BE2C (cell line): Measurements from ENCODE around the gene EXOC1L.
A peak's percentile ranks its signal among the peaks of the same experiment; 100 is the strongest.
"Not testable (repeated sequence)": the region's sequence is repeated elsewhere in the genome, so short reads cannot be mapped to it uniquely, and the experiment has no call there.

Source experiments
- DNase-seq: peaks from one replicate; pipeline ENCODE4 v3.0.0-alpha.2; 2020
- H3K27me3 ChIP-seq: fragments of 250-450 bp; sonication (Bioruptor Pico); 2 replicates; pipeline ENCODE4 v1.5.1; 2020; ENCODE audit warnings: mild to moderate bottlenecking
- H3K36me3 ChIP-seq: fragments of 250-450 bp; sonication (Bioruptor Pico); 2 replicates; pipeline ENCODE4 v1.5.1; 2020; ENCODE audit warnings: mild to moderate bottlenecking
- H3K4me1 ChIP-seq: fragments of 250-450 bp; sonication (Bioruptor Pico); 2 replicates; pipeline ENCODE4 v1.5.1; 2020
- H3K4me3 ChIP-seq: 2 replicates; pipeline ENCODE4 v1.5.1; 2011; ENCODE audit warnings: low read depth, low read length
- H3K9me3 ChIP-seq: fragments of 250-450 bp; sonication (Bioruptor Pico); 2 replicates; pipeline ENCODE4 v1.5.1; 2020
- TF ChIP-seq, protein P1 (sequence below): IDR thresholded peaks from 2 replicates; pipeline ENCODE4 v1.5.1; 2012; ENCODE audit warnings: mild to moderate bottlenecking, low read depth, low read length

EXOC1L gene

DNA sequence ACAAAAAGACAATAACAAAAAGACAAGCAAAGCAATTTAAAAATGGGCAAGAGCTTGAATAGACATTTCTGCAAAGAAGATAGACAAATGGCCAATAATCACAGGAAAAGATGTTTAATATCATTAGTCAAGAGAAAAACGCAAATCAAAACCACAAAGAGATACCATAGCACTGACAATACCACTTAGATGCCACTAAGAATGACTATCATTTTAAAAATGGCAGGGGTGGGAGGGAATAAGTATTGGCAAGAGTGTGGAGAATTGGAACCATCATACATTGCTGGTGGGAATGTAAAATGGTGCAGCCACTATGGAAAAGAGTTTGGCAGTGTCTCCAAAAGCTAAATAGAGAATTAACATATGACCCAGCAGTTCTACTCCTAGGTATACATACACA, 18.8 kb downstream of the EXOC1L start:
- no peaks in the 10 kb centered on the region for H3K36me3 ChIP-seq
- TF ChIP-seq, protein P1, sequence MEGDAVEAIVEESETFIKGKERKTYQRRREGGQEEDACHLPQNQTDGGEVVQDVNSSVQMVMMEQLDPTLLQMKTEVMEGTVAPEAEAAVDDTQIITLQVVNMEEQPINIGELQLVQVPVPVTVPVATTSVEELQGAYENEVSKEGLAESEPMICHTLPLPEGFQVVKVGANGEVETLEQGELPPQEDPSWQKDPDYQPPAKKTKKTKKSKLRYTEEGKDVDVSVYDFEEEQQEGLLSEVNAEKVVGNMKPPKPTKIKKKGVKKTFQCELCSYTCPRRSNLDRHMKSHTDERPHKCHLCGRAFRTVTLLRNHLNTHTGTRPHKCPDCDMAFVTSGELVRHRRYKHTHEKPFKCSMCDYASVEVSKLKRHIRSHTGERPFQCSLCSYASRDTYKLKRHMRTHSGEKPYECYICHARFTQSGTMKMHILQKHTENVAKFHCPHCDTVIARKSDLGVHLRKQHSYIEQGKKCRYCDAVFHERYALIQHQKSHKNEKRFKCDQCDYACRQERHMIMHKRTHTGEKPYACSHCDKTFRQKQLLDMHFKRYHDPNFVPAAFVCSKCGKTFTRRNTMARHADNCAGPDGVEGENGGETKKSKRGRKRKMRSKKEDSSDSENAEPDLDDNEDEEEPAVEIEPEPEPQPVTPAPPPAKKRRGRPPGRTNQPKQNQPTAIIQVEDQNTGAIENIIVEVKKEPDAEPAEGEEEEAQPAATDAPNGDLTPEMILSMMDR = no peak
- no peaks in the 10 kb centered on the region for H3K4me1 ChIP-seq
- no peak for DNase-seq
- H3K27me3 ChIP-seq = no peaks in the 10 kb centered on the region
- H3K9me3 ChIP-seq = peaks cover 2% of the 10 kb centered on the region
- H3K4me3 ChIP-seq = no peak overlapping the region

DNA sequence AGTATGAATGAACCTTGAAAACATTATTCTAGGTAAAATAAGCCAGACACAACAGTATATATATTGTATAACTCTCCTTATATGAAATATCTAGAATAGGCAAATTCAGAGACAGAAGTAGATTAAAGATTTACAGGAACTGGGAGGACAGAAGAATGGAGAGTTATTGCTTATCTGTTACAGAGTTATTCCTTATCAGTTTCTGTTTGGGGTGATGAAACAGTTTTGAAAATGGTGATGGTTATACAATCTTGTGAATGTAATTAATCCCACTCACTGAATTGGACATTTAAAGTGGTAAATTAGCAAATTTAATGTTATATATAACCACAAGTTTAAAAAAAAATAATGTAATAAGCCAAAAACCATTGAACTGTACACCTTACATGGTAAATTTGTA, 19.4 kb downstream of the EXOC1L start:
- Histone ChIP-seq H3K4me3 (no peak overlapping the region), H3K4me1 (no peaks in the 10 kb centered on the region), H3K36me3 (no peaks in the 10 kb centered on the region), H3K9me3 (peaks cover 2% of the 10 kb centered on the region), H3K27me3 (no peaks in the 10 kb centered on the region)
- TF ChIP-seq, protein P1 = no peak
- DNase-seq = no peak

- H3K4me3 ChIP-seq = no peak overlapping the region
Observed at GRCh38 chr4:55840956-55841355, 21.4 kb downstream of the EXOC1L start.

DNA sequence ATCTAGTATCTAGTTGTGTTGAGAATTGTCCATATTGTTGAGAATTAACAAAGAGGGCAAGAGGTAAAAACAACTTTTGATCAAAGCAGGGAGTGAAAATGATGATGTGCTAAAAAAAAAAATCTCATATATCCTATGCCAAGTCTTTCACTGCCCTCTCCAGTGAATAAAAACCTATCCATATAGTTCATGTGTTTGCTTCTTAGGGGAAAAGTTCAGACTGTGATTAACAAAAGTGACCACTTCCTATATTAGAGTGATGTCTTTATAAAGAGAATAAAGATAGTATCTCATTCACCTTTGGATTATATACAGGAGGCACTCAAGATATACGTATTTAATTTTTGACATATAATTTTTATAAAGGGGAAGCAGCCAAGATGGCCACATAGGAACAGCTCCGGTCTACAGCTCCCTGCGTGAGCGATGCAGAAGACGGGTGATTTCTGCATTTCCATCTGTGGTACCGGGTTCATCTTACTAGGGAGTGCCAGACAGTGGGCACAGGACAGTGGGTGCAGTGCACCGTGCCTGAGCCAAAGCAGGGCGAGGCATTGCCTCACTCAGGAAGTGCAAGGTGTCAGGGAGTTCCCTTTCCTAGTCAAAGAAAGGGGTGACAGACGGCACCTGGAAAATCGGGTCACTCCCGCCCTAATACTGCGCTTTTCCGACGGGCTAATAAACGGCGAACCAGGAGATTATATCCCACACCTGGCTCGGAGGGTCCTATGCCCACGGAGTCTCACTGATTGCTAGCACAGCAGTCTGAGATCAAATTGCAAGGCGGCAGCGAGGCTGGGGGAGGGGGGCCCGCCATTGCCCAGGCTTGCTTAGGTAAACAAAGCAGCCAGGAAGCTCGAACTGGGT, 22.0 kb downstream of the EXOC1L start:
- H3K9me3 ChIP-seq, H3K4me1 ChIP-seq, H3K27me3 ChIP-seq, DNase-seq, H3K4me3 ChIP-seq, H3K36me3 ChIP-seq: not testable (repeated sequence)

More at GRCh38 chr4:55840956-55841355, 21.4 kb downstream of the EXOC1L start:
- no peak for DNase-seq
- peaks cover 2% of the 10 kb centered on the region for H3K9me3 ChIP-seq
- H3K4me1 ChIP-seq = no peaks in the 10 kb centered on the region
- H3K27me3 ChIP-seq = no peaks in the 10 kb centered on the region
- TF ChIP-seq, protein P1 = no peak
- no peaks in the 10 kb centered on the region for H3K36me3 ChIP-seq

- not testable (repeated sequence) for DNase-seq, H3K27me3 ChIP-seq, H3K9me3 ChIP-seq, H3K4me3 ChIP-seq, H3K36me3 ChIP-seq, H3K4me1 ChIP-seq
Observed at GRCh38 chr4:55842312-55842711, 22.7 kb downstream of the EXOC1L start.

DNA sequence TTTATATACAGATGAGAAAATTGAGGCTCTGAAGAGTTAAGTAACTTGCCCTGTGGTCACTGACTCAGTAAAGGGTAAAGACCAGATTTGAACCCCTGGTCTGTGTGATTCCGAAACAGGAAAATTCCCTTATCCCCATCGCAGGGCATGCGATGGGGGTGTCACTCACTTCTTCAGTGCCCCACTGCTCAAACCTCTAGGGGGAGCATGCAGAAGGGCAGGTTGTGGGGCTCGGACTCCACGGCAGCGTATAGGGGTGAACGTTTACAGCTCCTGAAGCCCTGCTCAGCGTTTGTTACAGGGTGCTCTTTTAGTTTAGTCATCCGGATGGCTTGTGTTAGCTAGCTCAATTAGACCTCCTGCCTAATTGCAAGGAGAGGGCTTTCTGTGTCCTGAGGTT, 30.1 kb downstream of the EXOC1L start:
- H3K9me3 ChIP-seq = no peaks in the 10 kb centered on the region
- TF ChIP-seq, protein P1 = 0 out of 2 replicates have a peak, but pooled peaks have one; percentile 3
- H3K27me3 ChIP-seq = no peaks in the 10 kb centered on the region
- H3K4me1 ChIP-seq = no peaks in the 10 kb centered on the region
- DNase-seq = no peak
- no peak overlapping the region for H3K4me3 ChIP-seq
- no peaks in the 10 kb centered on the region for H3K36me3 ChIP-seq

- no peaks in the 10 kb centered on the region for H3K4me1 ChIP-seq
- H3K9me3 ChIP-seq = no peaks in the 10 kb centered on the region
- H3K36me3 ChIP-seq = no peaks in the 10 kb centered on the region
- no peak overlapping the region for H3K4me3 ChIP-seq
- no peak for DNase-seq
- no peaks in the 10 kb centered on the region for H3K27me3 ChIP-seq
- TF ChIP-seq, protein P1 = no peak
Observed at GRCh38 chr4:55851885-55852284, 32.3 kb downstream of the EXOC1L start.
